HFF-Myc (cell line): ENCODE measurements around the gene DTWD2.
"Not testable (repeated sequence)": the region's sequence is repeated elsewhere in the genome, so short reads cannot be mapped to it uniquely, and the experiment has no call there.

Experiments
- DNase-seq: peaks from one replicate; pipeline ENCODE4 v3.0.0-alpha.2; 2011; ENCODE audit warnings: low read depth; ENCODE audit errors: extremely low read depth
- H3K4me3 ChIP-seq: replicated peaks from 2 replicates; pipeline ENCODE4 v1.5.1; 2011; ENCODE audit warnings: low read depth, mild to moderate bottlenecking, control low read depth, low read length
- TF ChIP-seq, protein P1 (sequence below): IDR thresholded peaks from 2 replicates; pipeline ENCODE4 v1.5.1; 2012; ENCODE audit warnings: mild to moderate bottlenecking, low read depth, low read length, control low read depth; ENCODE audit errors: missing control alignments

The DTWD2 gene

DNA sequence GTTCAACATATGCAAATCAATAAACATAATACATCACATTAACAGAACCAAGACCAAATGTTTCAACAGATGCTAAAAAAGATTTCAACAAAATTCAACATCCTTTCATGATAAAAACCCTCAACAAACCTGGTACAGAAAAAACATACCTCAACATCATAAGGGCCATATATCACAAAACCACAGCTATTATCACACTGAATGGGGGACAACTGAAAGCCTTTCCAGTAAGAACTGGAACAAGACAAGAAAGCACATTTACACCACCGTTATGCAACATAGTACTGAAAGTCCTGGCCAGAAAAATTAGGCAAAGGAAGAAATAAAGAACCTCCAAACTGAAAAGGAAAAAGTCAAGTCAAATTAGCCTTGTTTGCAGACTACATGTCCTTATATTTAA, 93.6 kb downstream of the DTWD2 start:
- no peak overlapping the region for H3K4me3 ChIP-seq
- DNase-seq = no peak
- TF ChIP-seq, protein P1, sequence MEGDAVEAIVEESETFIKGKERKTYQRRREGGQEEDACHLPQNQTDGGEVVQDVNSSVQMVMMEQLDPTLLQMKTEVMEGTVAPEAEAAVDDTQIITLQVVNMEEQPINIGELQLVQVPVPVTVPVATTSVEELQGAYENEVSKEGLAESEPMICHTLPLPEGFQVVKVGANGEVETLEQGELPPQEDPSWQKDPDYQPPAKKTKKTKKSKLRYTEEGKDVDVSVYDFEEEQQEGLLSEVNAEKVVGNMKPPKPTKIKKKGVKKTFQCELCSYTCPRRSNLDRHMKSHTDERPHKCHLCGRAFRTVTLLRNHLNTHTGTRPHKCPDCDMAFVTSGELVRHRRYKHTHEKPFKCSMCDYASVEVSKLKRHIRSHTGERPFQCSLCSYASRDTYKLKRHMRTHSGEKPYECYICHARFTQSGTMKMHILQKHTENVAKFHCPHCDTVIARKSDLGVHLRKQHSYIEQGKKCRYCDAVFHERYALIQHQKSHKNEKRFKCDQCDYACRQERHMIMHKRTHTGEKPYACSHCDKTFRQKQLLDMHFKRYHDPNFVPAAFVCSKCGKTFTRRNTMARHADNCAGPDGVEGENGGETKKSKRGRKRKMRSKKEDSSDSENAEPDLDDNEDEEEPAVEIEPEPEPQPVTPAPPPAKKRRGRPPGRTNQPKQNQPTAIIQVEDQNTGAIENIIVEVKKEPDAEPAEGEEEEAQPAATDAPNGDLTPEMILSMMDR = no peak

DNA sequence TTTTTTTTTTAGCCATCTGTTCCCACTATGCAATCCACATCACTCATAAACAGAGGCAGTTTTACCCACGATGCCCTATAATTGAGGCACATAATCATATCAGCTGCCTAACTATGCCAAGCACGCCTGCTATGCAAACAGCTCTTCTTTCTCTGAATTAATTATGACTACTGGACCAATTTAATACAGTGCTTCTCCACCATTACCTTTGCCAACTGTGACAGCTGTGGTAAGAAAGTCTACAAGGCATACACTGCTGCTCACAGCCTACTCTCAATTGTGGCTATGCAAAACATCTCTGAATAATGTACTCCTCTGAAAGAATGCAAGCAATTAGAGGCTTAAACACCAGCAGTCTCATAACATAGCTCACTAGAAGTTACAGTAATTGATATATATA, 97.1 kb downstream of the DTWD2 start:
- DNase-seq = no peak
- TF ChIP-seq, protein P1 = no peak
- no peak overlapping the region for H3K4me3 ChIP-seq

DNA sequence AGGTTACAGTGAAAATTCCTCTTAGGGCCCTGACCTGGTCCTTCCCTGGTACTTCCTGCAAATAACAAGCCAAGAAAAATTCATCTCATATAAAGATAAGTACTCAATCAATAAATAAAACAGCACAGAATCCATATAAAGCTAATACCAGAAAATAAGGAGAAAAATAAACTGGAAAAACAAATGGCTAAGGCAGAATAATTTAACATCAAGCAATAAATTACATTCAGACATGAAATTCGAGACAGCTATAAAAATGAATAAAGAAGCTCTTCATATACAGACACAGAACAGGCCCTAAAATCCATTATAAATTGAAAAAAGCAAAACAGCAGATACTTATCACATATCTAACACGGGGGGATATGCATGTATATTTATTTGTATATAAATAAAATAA, 99.2 kb downstream of the DTWD2 start:
- DNase-seq = no peak
- TF ChIP-seq, protein P1 = no peak
- H3K4me3 ChIP-seq = no peak overlapping the region

DNA sequence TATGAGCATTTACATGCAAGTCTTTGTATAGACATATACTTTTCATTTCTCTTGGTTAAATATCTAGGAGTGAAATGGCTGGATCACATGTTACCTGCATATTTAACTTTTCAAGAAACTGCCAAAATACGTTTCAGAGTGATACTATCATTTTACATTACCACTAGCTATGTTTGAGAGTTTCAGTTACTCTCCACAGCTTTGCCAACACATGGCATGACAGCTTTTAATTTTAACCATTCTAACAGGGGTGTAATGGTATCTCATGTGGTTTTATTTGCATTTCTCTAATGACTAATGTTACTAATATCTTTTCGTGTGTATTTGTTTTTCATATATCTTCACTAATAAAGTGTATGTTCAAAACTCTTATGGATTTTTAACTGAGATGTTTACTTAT, 99.8 kb downstream of the DTWD2 start:
- TF ChIP-seq, protein P1 = no peak
- DNase-seq = no peak

DNA sequence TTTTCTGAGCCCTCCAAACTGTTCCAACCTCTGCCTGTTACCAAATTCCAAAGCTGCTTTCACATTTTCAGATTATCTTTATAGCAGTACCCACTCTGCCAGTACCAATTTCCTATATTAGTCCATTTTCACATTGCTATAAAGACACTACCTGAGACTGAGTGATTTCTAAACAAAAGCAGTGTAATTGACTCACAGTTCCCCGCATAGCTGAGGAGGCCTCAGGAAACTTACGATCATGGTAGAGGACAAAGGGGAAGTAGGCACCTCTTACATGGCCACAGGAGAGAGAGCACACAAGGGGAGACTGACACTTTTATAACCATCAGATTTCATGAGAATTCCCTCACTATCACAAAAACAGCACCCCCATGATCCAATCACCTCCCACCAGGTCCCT, 105.0 kb downstream of the DTWD2 start:
- H3K4me3 ChIP-seq = no peak overlapping the region
- TF ChIP-seq, protein P1 = no peak
- DNase-seq = no peak

More for the DNA sequence above, 99.8 kb downstream of the DTWD2 start:
- no peak overlapping the region for H3K4me3 ChIP-seq

DNA sequence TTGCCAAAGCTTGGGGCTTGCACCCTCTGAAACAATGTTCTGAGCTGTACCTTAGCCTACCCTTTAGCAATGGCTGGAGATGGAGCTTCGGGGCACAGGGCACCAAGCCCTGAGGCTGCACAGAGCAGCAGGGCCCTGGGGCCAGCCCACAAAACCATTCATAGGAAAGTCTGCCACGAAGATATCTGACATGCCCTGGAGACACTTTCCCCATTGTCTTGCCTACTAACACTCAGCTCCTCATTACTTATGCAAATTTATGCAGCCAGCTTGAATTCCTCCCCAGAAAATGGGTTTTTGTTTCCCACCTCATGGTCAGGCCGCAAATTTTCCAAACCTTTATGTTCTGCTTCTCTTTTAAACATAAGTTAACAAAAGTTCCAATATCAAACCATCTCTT, 105.7 kb downstream of the DTWD2 start:
- TF ChIP-seq, protein P1 = no peak

DNA sequence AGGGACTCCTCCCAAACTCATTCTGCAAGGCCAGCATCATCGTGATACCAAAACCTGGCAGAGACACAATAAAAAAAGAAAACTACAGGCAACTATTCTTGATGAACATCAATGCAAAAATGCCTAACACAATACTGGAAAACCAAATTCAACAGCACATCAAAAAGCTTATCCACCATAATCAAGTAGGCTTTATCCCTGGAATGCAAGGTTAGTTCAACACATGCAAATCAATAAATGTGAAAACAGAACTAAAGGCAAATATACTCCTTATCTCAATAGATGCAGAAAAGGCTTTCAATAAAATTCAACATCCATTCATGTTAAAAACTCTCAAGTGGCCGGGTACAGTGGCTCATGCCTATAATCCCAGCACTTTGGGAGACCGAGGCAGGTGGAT, 111.5 kb downstream of the DTWD2 start:
- not testable (repeated sequence) for DNase-seq, H3K4me3 ChIP-seq

More for the DNA sequence above, 105.7 kb downstream of the DTWD2 start:
- H3K4me3 ChIP-seq = no peak overlapping the region
- DNase-seq = no peak
